GM19395 (cell line): ENCODE results near the gene STRN.

Experiments
- ATAC-seq: cut with Tn5 transposase; IDR thresholded peaks from one replicate; pipeline ENCODE4 v1.9.1; 2021; ENCODE audit warnings: mild to moderate bottlenecking, moderate library complexity; ENCODE audit not compliant: unreplicated experiment

STRN gene

GRCh38 chr2:36798724-36799123 is 167.6 kb downstream of the STRN start:
- ATAC-seq = no peak

DNA sequence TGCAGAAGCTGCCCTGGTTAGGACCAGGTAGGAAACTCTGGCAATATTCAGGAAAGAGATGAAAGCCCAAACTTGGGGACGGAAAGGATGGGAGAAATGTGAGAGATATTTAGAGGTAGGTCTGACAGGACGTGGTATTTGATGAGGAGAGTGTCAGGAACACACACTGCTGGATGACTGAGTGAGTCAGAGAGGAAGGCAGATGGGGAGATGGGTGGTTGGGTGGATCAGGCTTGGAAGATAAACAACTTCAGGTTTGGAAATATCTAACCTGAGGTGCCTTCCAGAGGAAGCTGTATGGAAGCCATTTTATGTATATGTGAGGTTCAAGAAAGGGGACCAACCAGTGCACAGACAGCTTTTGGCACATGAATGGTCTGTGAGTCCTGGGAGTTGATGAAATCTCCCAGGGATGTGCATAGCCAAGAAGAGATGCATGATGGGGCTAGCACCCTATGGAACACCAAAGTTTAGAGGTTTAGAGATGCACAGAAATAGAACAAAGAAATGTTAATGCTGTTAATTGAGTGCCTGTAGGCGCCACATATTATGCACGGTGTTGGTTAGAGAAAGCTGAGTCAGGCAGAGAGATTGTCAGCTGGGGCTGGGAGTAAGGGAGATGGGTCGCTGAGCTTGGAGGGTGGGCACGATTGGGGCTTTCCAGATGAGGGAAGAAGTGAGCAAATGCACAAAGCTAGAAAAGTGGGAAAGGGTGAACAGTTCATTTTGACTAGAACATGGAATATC is 168.8 kb downstream of the STRN start:
- ATAC-seq = no peak
